GM12864 (cell line): ENCODE data around the gene RRM1.

Experiments used
- DNase-seq: peaks from one replicate; pipeline ENCODE4 v3.0.0-alpha.2; 2011; ENCODE audit warnings: low read depth
- H3K4me3 ChIP-seq: 2 replicates; pipeline ENCODE4 v1.5.1; 2011; ENCODE audit warnings: mild to moderate bottlenecking, low read depth, low read length, control low read depth
- CTCF ChIP-seq: IDR thresholded peaks from 2 replicates; pipeline ENCODE4 v1.5.1; 2011; ENCODE audit warnings: low read depth, mild to moderate bottlenecking, moderate library complexity, low read length, control low read depth, inconsistent platforms; ENCODE audit errors: missing control alignments

RRM1 gene

GRCh38 chr11:4103269-4103668 is 8.7 kb downstream of the RRM1 start:
- no peak for DNase-seq
- no peak for TF ChIP-seq CTCF
- no peak overlapping the region for H3K4me3 ChIP-seq

GRCh38 chr11:4105916-4106315 is 11.3 kb downstream of the RRM1 start:
- TF ChIP-seq CTCF: no peak
- DNase-seq: no peak
- H3K4me3 ChIP-seq: no peak overlapping the region

- H3K4me3 ChIP-seq: no peak overlapping the region
- TF ChIP-seq CTCF: no peak
Measured at GRCh38 chr11:4111834-4112233, 17.2 kb downstream of the RRM1 start.

GRCh38 chr11:4115128-4115527 is 20.5 kb downstream of the RRM1 start:
- TF ChIP-seq CTCF: no peak
- H3K4me3 ChIP-seq: no peak overlapping the region
- DNase-seq: no peak

More at GRCh38 chr11:4111834-4112233, 17.2 kb downstream of the RRM1 start:
- DNase-seq: no peak

GRCh38 chr11:4118107-4118506 is 23.5 kb downstream of the RRM1 start:
- H3K4me3 ChIP-seq: no peak overlapping the region
- no peak for TF ChIP-seq CTCF
- no peak for DNase-seq

GRCh38 chr11:4123218-4123617 is 28.6 kb downstream of the RRM1 start:
- TF ChIP-seq CTCF: no peak
- H3K4me3 ChIP-seq: no peak overlapping the region
- DNase-seq: no peak

GRCh38 chr11:4125141-4125540 is 30.5 kb downstream of the RRM1 start:
- no peak for DNase-seq
- H3K4me3 ChIP-seq: no peak overlapping the region
- no peak for TF ChIP-seq CTCF
